Coronary artery (tissue), 2 donors: ENCODE data around the gene CCNH.

Experiments
- DNase-seq: peaks from one replicate; pipeline ENCODE4 v3.0.0-alpha.2; 2017; ENCODE audit warnings: low spot score
- H3K27ac ChIP-seq, 2 donors: fragments of 200-600 bp; sonication (generic); one replicate each; pipeline ENCODE4 v1.5.1; 2016 to 2019
- H3K4me3 ChIP-seq: fragments of 200-600 bp; sonication (generic); 2 replicates; pipeline ENCODE4 v1.5.1; 2016; ENCODE audit warnings: mild to moderate bottlenecking, moderate library complexity
- TF ChIP-seq, protein P1 (sequence below): fragments of 200-600 bp; sonication (generic); IDR thresholded peaks from one replicate; pipeline ENCODE4 v1.5.1; 2019; ENCODE audit warnings: antibody characterized with exemption

Gene CCNH

GRCh38 chr5:87418506-87418905 is 5.8 kb upstream of the CCNH start:
- no peak for DNase-seq
- no peak overlapping the region for H3K27ac ChIP-seq
- TF ChIP-seq, protein P1, sequence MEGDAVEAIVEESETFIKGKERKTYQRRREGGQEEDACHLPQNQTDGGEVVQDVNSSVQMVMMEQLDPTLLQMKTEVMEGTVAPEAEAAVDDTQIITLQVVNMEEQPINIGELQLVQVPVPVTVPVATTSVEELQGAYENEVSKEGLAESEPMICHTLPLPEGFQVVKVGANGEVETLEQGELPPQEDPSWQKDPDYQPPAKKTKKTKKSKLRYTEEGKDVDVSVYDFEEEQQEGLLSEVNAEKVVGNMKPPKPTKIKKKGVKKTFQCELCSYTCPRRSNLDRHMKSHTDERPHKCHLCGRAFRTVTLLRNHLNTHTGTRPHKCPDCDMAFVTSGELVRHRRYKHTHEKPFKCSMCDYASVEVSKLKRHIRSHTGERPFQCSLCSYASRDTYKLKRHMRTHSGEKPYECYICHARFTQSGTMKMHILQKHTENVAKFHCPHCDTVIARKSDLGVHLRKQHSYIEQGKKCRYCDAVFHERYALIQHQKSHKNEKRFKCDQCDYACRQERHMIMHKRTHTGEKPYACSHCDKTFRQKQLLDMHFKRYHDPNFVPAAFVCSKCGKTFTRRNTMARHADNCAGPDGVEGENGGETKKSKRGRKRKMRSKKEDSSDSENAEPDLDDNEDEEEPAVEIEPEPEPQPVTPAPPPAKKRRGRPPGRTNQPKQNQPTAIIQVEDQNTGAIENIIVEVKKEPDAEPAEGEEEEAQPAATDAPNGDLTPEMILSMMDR = no peak
- no peak overlapping the region for H3K4me3 ChIP-seq

- Histone ChIP-seq H3K4me3 (peak overlapping the region; percentile 95), H3K27ac (peak overlapping the region; percentile 99)
- TF ChIP-seq, protein P1 = no peak
- DNase-seq = no peak
Observed at GRCh38 chr5:87413343-87413645, 564 bp upstream of the CCNH start.

GRCh38 chr5:87411973-87412629 is 629 bp downstream of the CCNH start:
- Histone ChIP-seq H3K4me3 (peak overlapping the region; percentile 95), H3K27ac (peak overlapping the region; percentile 99)
- TF ChIP-seq, protein P1 = no peak
- peak; percentile 72 for DNase-seq

- Histone ChIP-seq H3K4me3 (peak overlapping the region; percentile 95), H3K27ac (peak overlapping the region; percentile 99)
- no peak for DNase-seq
- TF ChIP-seq, protein P1 = no peak
Observed at GRCh38 chr5:87411586-87411972, 1.2 kb downstream of the CCNH start.

DNA sequence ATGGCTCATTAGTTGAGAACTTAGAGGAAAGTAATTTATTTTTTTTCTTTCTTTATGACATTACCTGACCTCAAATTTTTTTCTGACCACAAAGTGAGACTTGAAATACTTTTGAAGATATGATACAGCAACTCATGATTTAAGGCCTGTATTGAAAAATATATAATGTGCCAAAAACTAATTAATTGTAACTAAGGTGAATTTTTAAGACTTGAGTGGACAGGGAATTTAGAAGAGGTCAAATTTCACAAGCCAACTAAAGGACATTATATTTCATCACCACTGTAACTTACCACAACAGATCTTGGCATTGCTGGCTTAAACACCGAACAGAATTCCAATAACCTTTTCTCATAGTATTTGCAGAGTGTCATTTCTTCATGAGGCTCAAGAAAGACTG is 1.8 kb downstream of the CCNH start:
- TF ChIP-seq, protein P1 = no peak
- Histone ChIP-seq H3K27ac (peak overlapping the region; percentile 99), H3K4me3 (peak overlapping the region; percentile 95)
- DNase-seq = no peak

DNA sequence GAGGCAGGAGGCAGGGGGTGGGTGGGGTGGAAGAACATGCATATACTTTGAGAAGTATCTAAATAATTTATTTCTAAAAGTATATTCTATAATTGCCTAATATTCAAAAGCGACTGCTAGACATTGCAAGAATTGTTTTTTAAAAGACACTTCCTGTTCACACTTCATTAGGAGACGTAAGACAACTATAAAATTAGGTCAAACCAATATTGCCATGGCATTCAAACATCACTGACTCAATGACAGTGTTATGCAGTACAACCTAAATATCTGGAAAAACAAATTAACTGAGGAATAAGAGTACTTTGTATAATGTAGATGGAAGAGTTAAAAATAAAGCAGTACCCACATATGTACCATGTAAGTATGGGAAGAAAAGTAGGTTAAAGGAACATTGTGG is 4.5 kb downstream of the CCNH start:
- TF ChIP-seq, protein P1 = no peak
- DNase-seq = no peak
- H3K27ac ChIP-seq = no peak overlapping the region
- H3K4me3 ChIP-seq = no peak overlapping the region

DNA sequence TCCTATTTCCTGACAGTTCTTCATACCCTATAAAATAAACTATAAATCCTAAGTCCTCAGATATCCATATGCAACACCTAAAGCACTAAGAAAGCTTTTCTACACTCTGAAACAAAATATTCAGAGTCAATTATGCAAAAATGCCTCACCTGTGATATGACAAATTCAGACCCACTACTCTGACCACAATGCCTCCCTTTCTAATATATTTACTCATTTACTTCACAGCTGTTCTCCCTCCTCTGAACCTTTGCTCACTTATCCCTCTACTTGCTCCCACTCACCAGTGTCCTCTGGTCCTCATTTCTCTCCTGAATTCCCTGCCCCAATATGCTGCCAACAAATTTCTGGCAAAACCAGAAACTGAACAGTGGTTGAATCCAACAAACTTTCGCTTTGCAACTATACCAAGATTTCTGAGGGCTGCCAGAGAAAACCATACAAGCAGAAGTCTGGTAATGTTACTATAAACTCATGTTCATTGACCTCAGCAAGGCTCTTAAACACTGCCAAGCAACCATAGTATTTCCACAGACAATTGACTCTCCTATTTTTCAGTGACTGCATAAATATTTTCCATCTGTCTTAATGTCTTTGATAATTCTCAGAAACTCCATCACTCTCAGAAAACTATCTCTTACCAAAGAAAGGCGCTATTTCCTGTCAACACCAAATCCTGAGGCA is 7.1 kb downstream of the CCNH start:
- DNase-seq = no peak
- Histone ChIP-seq H3K27ac (no peak overlapping the region), H3K4me3 (no peak overlapping the region)
- TF ChIP-seq, protein P1 = no peak
